ENCODE results near the gene GM2A.

Gene GM2A

GRCh38 chr5:151275803-151276202, 22.8 kb downstream of the GM2A start:
- no peak overlapping the region for H3K4me3 Mint-ChIP-seq
- no peaks in the 10 kb centered on the region for H3K36me3 Mint-ChIP-seq (ENCODE audit: low read depth)
- DNase-seq: no peak
- no peaks in the 10 kb centered on the region for H3K4me1 Mint-ChIP-seq (ENCODE audit: low read depth)
- no peak overlapping the region for H3K27ac Mint-ChIP-seq
- H3K27me3 Mint-ChIP-seq: peaks cover 3% of the 10 kb centered on the region
- no peaks in the 10 kb centered on the region for H3K9me3 Mint-ChIP-seq

GRCh38 chr5:151278845-151279244, 25.9 kb downstream of the GM2A start:
- peaks cover 3% of the 10 kb centered on the region for H3K27me3 Mint-ChIP-seq
- no peak overlapping the region for H3K4me3 Mint-ChIP-seq
- DNase-seq: no peak
- H3K4me1 Mint-ChIP-seq (ENCODE audit: low read depth): no peaks in the 10 kb centered on the region
- H3K36me3 Mint-ChIP-seq (ENCODE audit: low read depth): no peaks in the 10 kb centered on the region
- no peak overlapping the region for H3K27ac Mint-ChIP-seq
- no peaks in the 10 kb centered on the region for H3K9me3 Mint-ChIP-seq

GRCh38 chr5:151280443-151280842, 27.5 kb downstream of the GM2A start:
- DNase-seq: no peak
- peaks cover 3% of the 10 kb centered on the region for H3K27me3 Mint-ChIP-seq
- H3K4me1 Mint-ChIP-seq (ENCODE audit: low read depth): no peaks in the 10 kb centered on the region
- no peak overlapping the region for H3K4me3 Mint-ChIP-seq
- no peak overlapping the region for H3K27ac Mint-ChIP-seq
- no peaks in the 10 kb centered on the region for H3K9me3 Mint-ChIP-seq
- H3K36me3 Mint-ChIP-seq (ENCODE audit: low read depth): no peaks in the 10 kb centered on the region

GRCh38 chr5:151281001-151281639, 28.1 kb downstream of the GM2A start:
- no peak overlapping the region for H3K27ac Mint-ChIP-seq
- H3K36me3 Mint-ChIP-seq (ENCODE audit: low read depth): no peaks in the 10 kb centered on the region
- H3K4me3 Mint-ChIP-seq: no peak overlapping the region
- no peak for DNase-seq
- H3K4me1 Mint-ChIP-seq (ENCODE audit: low read depth): no peaks in the 10 kb centered on the region
- H3K9me3 Mint-ChIP-seq: no peaks in the 10 kb centered on the region
- H3K27me3 Mint-ChIP-seq: peaks cover 3% of the 10 kb centered on the region

GRCh38 chr5:151283120-151283825, 30.3 kb downstream of the GM2A start:
- Mint-ChIP-seq H3K9me3 (no peaks in the 10 kb centered on the region), H3K4me3 (no peak overlapping the region), H3K27me3 (peaks cover 3% of the 10 kb centered on the region), H3K36me3 (ENCODE audit: low read depth) (no peaks in the 10 kb centered on the region), H3K4me1 (ENCODE audit: low read depth) (no peaks in the 10 kb centered on the region), H3K27ac (no peak overlapping the region)
- DNase-seq: no peak

- H3K4me1 Mint-ChIP-seq (ENCODE audit: low read depth): no peaks in the 10 kb centered on the region
- H3K4me3 Mint-ChIP-seq: no peak overlapping the region
- no peaks in the 10 kb centered on the region for H3K36me3 Mint-ChIP-seq (ENCODE audit: low read depth)
- H3K27me3 Mint-ChIP-seq: peaks cover 3% of the 10 kb centered on the region
- H3K27ac Mint-ChIP-seq: no peak overlapping the region
- no peaks in the 10 kb centered on the region for H3K9me3 Mint-ChIP-seq
- DNase-seq: no peak
Observed at GRCh38 chr5:151284392-151284967, 31.5 kb downstream of the GM2A start.

GRCh38 chr5:151285683-151286082, 32.7 kb downstream of the GM2A start:
- no peak overlapping the region for H3K27ac Mint-ChIP-seq
- no peaks in the 10 kb centered on the region for H3K27me3 Mint-ChIP-seq
- no peak overlapping the region for H3K4me3 Mint-ChIP-seq
- DNase-seq: no peak
- no peaks in the 10 kb centered on the region for H3K9me3 Mint-ChIP-seq
- no peaks in the 10 kb centered on the region for H3K36me3 Mint-ChIP-seq (ENCODE audit: low read depth)
- H3K4me1 Mint-ChIP-seq (ENCODE audit: low read depth): no peaks in the 10 kb centered on the region

GRCh38 chr5:151286246-151286645, 33.3 kb downstream of the GM2A start:
- H3K9me3 Mint-ChIP-seq: no peaks in the 10 kb centered on the region
- H3K27ac Mint-ChIP-seq: no peak overlapping the region
- no peak overlapping the region for H3K4me3 Mint-ChIP-seq
- H3K4me1 Mint-ChIP-seq (ENCODE audit: low read depth): no peaks in the 10 kb centered on the region
- no peaks in the 10 kb centered on the region for H3K36me3 Mint-ChIP-seq (ENCODE audit: low read depth)
- H3K27me3 Mint-ChIP-seq: no peaks in the 10 kb centered on the region
- no peak for DNase-seq

- no peak for DNase-seq
- no peaks in the 10 kb centered on the region for H3K4me1 Mint-ChIP-seq (ENCODE audit: low read depth)
- H3K9me3 Mint-ChIP-seq: no peaks in the 10 kb centered on the region
- no peaks in the 10 kb centered on the region for H3K36me3 Mint-ChIP-seq (ENCODE audit: low read depth)
- no peak overlapping the region for H3K4me3 Mint-ChIP-seq
- no peaks in the 10 kb centered on the region for H3K27me3 Mint-ChIP-seq
- no peak overlapping the region for H3K27ac Mint-ChIP-seq
Observed at GRCh38 chr5:151288180-151288579, 35.2 kb downstream of the GM2A start.

GRCh38 chr5:151293624-151294023, 40.6 kb downstream of the GM2A start:
- no peaks in the 10 kb centered on the region for H3K4me1 Mint-ChIP-seq (ENCODE audit: low read depth)
- H3K9me3 Mint-ChIP-seq: no peaks in the 10 kb centered on the region
- H3K27ac Mint-ChIP-seq: no peak overlapping the region
- peaks cover 6% of the 10 kb centered on the region for H3K27me3 Mint-ChIP-seq
- DNase-seq: no peak
- no peak overlapping the region for H3K4me3 Mint-ChIP-seq
- H3K36me3 Mint-ChIP-seq (ENCODE audit: low read depth): no peaks in the 10 kb centered on the region

GRCh38 chr5:151295138-151295537, 42.2 kb downstream of the GM2A start:
- no peaks in the 10 kb centered on the region for H3K9me3 Mint-ChIP-seq
- H3K27ac Mint-ChIP-seq: no peak overlapping the region
- no peak overlapping the region for H3K4me3 Mint-ChIP-seq

GRCh38 chr5:151295791-151296477, 42.9 kb downstream of the GM2A start:
- DNase-seq: no peak
- H3K36me3 Mint-ChIP-seq (ENCODE audit: low read depth): no peaks in the 10 kb centered on the region
- H3K4me3 Mint-ChIP-seq: no peak overlapping the region
- no peaks in the 10 kb centered on the region for H3K4me1 Mint-ChIP-seq (ENCODE audit: low read depth)
- no peak overlapping the region for H3K27ac Mint-ChIP-seq
- peaks cover 10% of the 10 kb centered on the region for H3K27me3 Mint-ChIP-seq
- H3K9me3 Mint-ChIP-seq: no peaks in the 10 kb centered on the region

More at GRCh38 chr5:151295138-151295537, 42.2 kb downstream of the GM2A start:
- Mint-ChIP-seq H3K36me3 (ENCODE audit: low read depth) (no peaks in the 10 kb centered on the region), H3K27me3 (peaks cover 10% of the 10 kb centered on the region), H3K4me1 (ENCODE audit: low read depth) (no peaks in the 10 kb centered on the region)
- DNase-seq: no peak

GRCh38 chr5:151296478-151296830, 43.5 kb downstream of the GM2A start:
- no peaks in the 10 kb centered on the region for H3K9me3 Mint-ChIP-seq
- H3K27me3 Mint-ChIP-seq: peaks cover 16% of the 10 kb centered on the region
- DNase-seq: no peak
- H3K4me1 Mint-ChIP-seq (ENCODE audit: low read depth): no peaks in the 10 kb centered on the region
- no peak overlapping the region for H3K27ac Mint-ChIP-seq
- H3K36me3 Mint-ChIP-seq (ENCODE audit: low read depth): no peaks in the 10 kb centered on the region
- H3K4me3 Mint-ChIP-seq: no peak overlapping the region

- H3K4me3 Mint-ChIP-seq: no peak overlapping the region
Observed at GRCh38 chr5:151296974-151297373, 44.0 kb downstream of the GM2A start.

More at GRCh38 chr5:151296974-151297373, 44.0 kb downstream of the GM2A start:
- H3K27ac Mint-ChIP-seq: no peak overlapping the region
- no peak for DNase-seq
- peaks cover 19% of the 10 kb centered on the region for H3K27me3 Mint-ChIP-seq
- no peaks in the 10 kb centered on the region for H3K9me3 Mint-ChIP-seq
- no peaks in the 10 kb centered on the region for H3K36me3 Mint-ChIP-seq (ENCODE audit: low read depth)
- H3K4me1 Mint-ChIP-seq (ENCODE audit: low read depth): no peaks in the 10 kb centered on the region

All from activated T-cell treated with anti-CD3 and anti-CD28 coated beads, Interleukin-2, amount 50 U/mL, for 24 hours (primary cell).